ENCODE results near the gene TRIM49D1.
"Not testable (repeated sequence)": the region's sequence is repeated elsewhere in the genome, so short reads cannot be mapped to it uniquely, and the experiment has no call there.

Gene TRIM49D1

GRCh38 chr11:89922195-89922660 is at the start of gene TRIM49D1:
TRIM49D1 (minus strand) TSS chr11:89922245; CDS start chr11:89917710, 4,535 bp downstream.
- no peak for DNase-seq

- not testable (repeated sequence) for DNase-seq
These were observed 43.7 kb upstream of the TRIM49D1 start, which contains the start of gene TRIM64 for GRCh38 chr11:89965737-89966136. TRIM64 (plus strand) TSS chr11:89966037; CDS start chr11:89968504, 2,467 bp downstream.

- not testable (repeated sequence) for DNase-seq
These were observed 38.8 kb upstream of the TRIM49D1 start for GRCh38 chr11:89960833-89961232.

GRCh38 chr11:89923764-89924163 is 1.7 kb upstream of the TRIM49D1 start, which contains the start of gene TRIM49D2:
TRIM49D2 (plus strand) TSS chr11:89924064; CDS start chr11:89926762, 2,698 bp downstream.
- not testable (repeated sequence) for DNase-seq

- not testable (repeated sequence) for DNase-seq
These were observed 21.2 kb downstream of the TRIM49D1 start for GRCh38 chr11:89900809-89901208.

- DNase-seq: not testable (repeated sequence)
These were observed 28.8 kb downstream of the TRIM49D1 start for GRCh38 chr11:89893245-89893644.

- DNase-seq: not testable (repeated sequence)
These were observed 44.5 kb downstream of the TRIM49D1 start for GRCh38 chr11:89877511-89877910.

GRCh38 chr11:89872588-89872987 is 49.5 kb downstream of the TRIM49D1 start:
- DNase-seq: not testable (repeated sequence)

- DNase-seq: not testable (repeated sequence)
These were observed 56.8 kb downstream of the TRIM49D1 start for GRCh38 chr11:89865223-89865622.

GRCh38 chr11:89863906-89864704 is 57.9 kb downstream of the TRIM49D1 start:
- not testable (repeated sequence) for DNase-seq

All from NCI-H1694 treated with DMSO at 0.1 percent for 48 hours (cell line).